Central memory CD8-positive, alpha-beta T cell (primary cell): ENCODE data around the gene CACNA2D3.

Source experiments
- ATAC-seq: fragments of 150-1000 bp; cut with Tn5 transposase; replicated peaks from 2 replicates; pipeline ENCODE4 v1.10.0; 2022; ENCODE audit warnings: mild to moderate bottlenecking, moderate FRiP score, moderate number of reproducible peaks; ENCODE audit not compliant: poor library complexity, severe bottlenecking; ENCODE audit errors: extremely low read depth
- DNase-seq, 2 donors: peaks; one replicate each; pipeline ENCODE4 v3.0.0; 2021; ENCODE audit warnings: low spot score in 2 of 2
- H3K27ac Mint-ChIP-seq: one replicate; pipeline ENCODE4 v1.8.0; 2022; ENCODE audit warnings: low read depth, mild to moderate bottlenecking, moderate library complexity, mixed read lengths
- H3K27me3 Mint-ChIP-seq: one replicate; pipeline ENCODE4 v1.8.0; 2022; ENCODE audit warnings: mixed read lengths
- H3K36me3 Mint-ChIP-seq: one replicate; pipeline ENCODE4 v1.8.0; 2022; ENCODE audit warnings: mild to moderate bottlenecking, moderate library complexity, mixed read lengths; ENCODE audit not compliant: insufficient read depth
- H3K4me1 Mint-ChIP-seq: one replicate; pipeline ENCODE4 v1.8.0; 2022; ENCODE audit warnings: mixed read lengths
- H3K4me3 Mint-ChIP-seq: one replicate; pipeline ENCODE4 v1.8.0; 2022; ENCODE audit warnings: mild to moderate bottlenecking, moderate library complexity, mixed read lengths
- H3K9me3 Mint-ChIP-seq: one replicate; pipeline ENCODE4 v1.8.0; 2022; ENCODE audit warnings: mixed read lengths

The CACNA2D3 gene

GRCh38 chr3:54649551-54649950, 527.2 kb downstream of the CACNA2D3 start:
- DNase-seq (no peak), ATAC-seq (no peak)
- Mint-ChIP-seq H3K4me3 (no peak overlapping the region), H3K27ac (no peak overlapping the region), H3K9me3 (peaks cover 9% of the 10 kb centered on the region), H3K36me3 (no peaks in the 10 kb centered on the region), H3K27me3 (no peaks in the 10 kb centered on the region), H3K4me1 (no peaks in the 10 kb centered on the region)

- Mint-ChIP-seq H3K4me3 (no peak overlapping the region), H3K27me3 (no peaks in the 10 kb centered on the region), H3K4me1 (no peaks in the 10 kb centered on the region), H3K27ac (no peak overlapping the region), H3K9me3 (peaks cover 5% of the 10 kb centered on the region), H3K36me3 (peaks cover 4% of the 10 kb centered on the region)
- DNase-seq (no peak), ATAC-seq (no peak)
Measured at GRCh38 chr3:54653456-54654195, 531.3 kb downstream of the CACNA2D3 start.

- ATAC-seq (no peak), DNase-seq (no peak)
- no peak overlapping the region for H3K4me3 Mint-ChIP-seq
- peaks cover 4% of the 10 kb centered on the region for H3K36me3 Mint-ChIP-seq
- peaks cover 10% of the 10 kb centered on the region for H3K9me3 Mint-ChIP-seq
- H3K27me3 Mint-ChIP-seq = no peaks in the 10 kb centered on the region
- no peak overlapping the region for H3K27ac Mint-ChIP-seq
- H3K4me1 Mint-ChIP-seq = no peaks in the 10 kb centered on the region
Measured at GRCh38 chr3:54654776-54655175, 532.4 kb downstream of the CACNA2D3 start.

- DNase-seq = no peak
- H3K27me3 Mint-ChIP-seq = no peaks in the 10 kb centered on the region
- peaks cover 15% of the 10 kb centered on the region for H3K9me3 Mint-ChIP-seq
- peaks cover 4% of the 10 kb centered on the region for H3K36me3 Mint-ChIP-seq
- H3K4me1 Mint-ChIP-seq = no peaks in the 10 kb centered on the region
- no peak overlapping the region for H3K27ac Mint-ChIP-seq
- no peak for ATAC-seq
- no peak overlapping the region for H3K4me3 Mint-ChIP-seq
Measured at GRCh38 chr3:54659347-54659746, 537.0 kb downstream of the CACNA2D3 start.

GRCh38 chr3:54660714-54661132, 538.4 kb downstream of the CACNA2D3 start:
- DNase-seq (no peak), ATAC-seq (no peak)
- Mint-ChIP-seq H3K4me3 (no peak overlapping the region), H3K27me3 (no peaks in the 10 kb centered on the region), H3K4me1 (no peaks in the 10 kb centered on the region), H3K36me3 (peaks cover 4% of the 10 kb centered on the region), H3K9me3 (peaks cover 15% of the 10 kb centered on the region), H3K27ac (no peak overlapping the region)

GRCh38 chr3:54661151-54661550, 538.8 kb downstream of the CACNA2D3 start:
- DNase-seq (no peak), ATAC-seq (no peak)
- Mint-ChIP-seq H3K4me1 (no peaks in the 10 kb centered on the region), H3K36me3 (peaks cover 2% of the 10 kb centered on the region), H3K4me3 (no peak overlapping the region), H3K27ac (no peak overlapping the region), H3K9me3 (peaks cover 15% of the 10 kb centered on the region), H3K27me3 (no peaks in the 10 kb centered on the region)

- H3K27ac Mint-ChIP-seq = no peak overlapping the region
- H3K9me3 Mint-ChIP-seq = peaks cover 11% of the 10 kb centered on the region
- H3K4me1 Mint-ChIP-seq = no peaks in the 10 kb centered on the region
- no peak overlapping the region for H3K4me3 Mint-ChIP-seq
- no peak for ATAC-seq
- no peak for DNase-seq
- no peaks in the 10 kb centered on the region for H3K36me3 Mint-ChIP-seq
- H3K27me3 Mint-ChIP-seq = no peaks in the 10 kb centered on the region
Measured at GRCh38 chr3:54663501-54664011, 541.2 kb downstream of the CACNA2D3 start.

- ATAC-seq (no peak), DNase-seq (no peak)
- H3K27ac Mint-ChIP-seq = no peak overlapping the region
- no peaks in the 10 kb centered on the region for H3K36me3 Mint-ChIP-seq
- H3K4me3 Mint-ChIP-seq = no peak overlapping the region
- peaks cover 6% of the 10 kb centered on the region for H3K9me3 Mint-ChIP-seq
- no peaks in the 10 kb centered on the region for H3K27me3 Mint-ChIP-seq
- H3K4me1 Mint-ChIP-seq = no peaks in the 10 kb centered on the region
Measured at GRCh38 chr3:54665016-54665600, 542.8 kb downstream of the CACNA2D3 start.

- DNase-seq (no peak), ATAC-seq (no peak)
- Mint-ChIP-seq H3K4me1 (no peaks in the 10 kb centered on the region), H3K36me3 (no peaks in the 10 kb centered on the region), H3K27me3 (no peaks in the 10 kb centered on the region), H3K9me3 (no peaks in the 10 kb centered on the region), H3K4me3 (no peak overlapping the region), H3K27ac (no peak overlapping the region)
Measured at GRCh38 chr3:54668236-54668635, 545.9 kb downstream of the CACNA2D3 start.

- no peak overlapping the region for H3K4me3 Mint-ChIP-seq
- no peaks in the 10 kb centered on the region for H3K36me3 Mint-ChIP-seq
- H3K27me3 Mint-ChIP-seq = no peaks in the 10 kb centered on the region
- no peak for DNase-seq
- H3K9me3 Mint-ChIP-seq = peaks cover 7% of the 10 kb centered on the region
- no peak overlapping the region for H3K27ac Mint-ChIP-seq
- no peak for ATAC-seq
- H3K4me1 Mint-ChIP-seq = no peaks in the 10 kb centered on the region
Measured at GRCh38 chr3:54670201-54671000, 548.0 kb downstream of the CACNA2D3 start.

GRCh38 chr3:54671511-54671910, 549.2 kb downstream of the CACNA2D3 start:
- no peaks in the 10 kb centered on the region for H3K27me3 Mint-ChIP-seq
- H3K36me3 Mint-ChIP-seq = no peaks in the 10 kb centered on the region
- no peaks in the 10 kb centered on the region for H3K4me1 Mint-ChIP-seq
- H3K9me3 Mint-ChIP-seq = peaks cover 7% of the 10 kb centered on the region
- H3K4me3 Mint-ChIP-seq = no peak overlapping the region
- ATAC-seq (no peak), DNase-seq (no peak)
- no peak overlapping the region for H3K27ac Mint-ChIP-seq

- H3K36me3 Mint-ChIP-seq = peaks cover 2% of the 10 kb centered on the region
- no peak overlapping the region for H3K4me3 Mint-ChIP-seq
- no peak overlapping the region for H3K27ac Mint-ChIP-seq
- H3K9me3 Mint-ChIP-seq = peaks cover 21% of the 10 kb centered on the region
- H3K4me1 Mint-ChIP-seq = no peaks in the 10 kb centered on the region
- no peak for ATAC-seq
- DNase-seq = no peak
- no peaks in the 10 kb centered on the region for H3K27me3 Mint-ChIP-seq
Measured at GRCh38 chr3:54676087-54676486, 553.7 kb downstream of the CACNA2D3 start.
